GM12878 (cell line): Measurements from ENCODE around the gene CACNA1D. TPM values are rescaled to one million over a fixed set of nuclear protein-coding genes. Genes with fewer than 3 reads are reported as not detected.

Experiments
- ATAC-seq: fragments of 200-7000 bp; cut with Tn5 transposase; 3 replicates; pipeline ENCODE4 v1.9.1; 2020; ENCODE audit warnings: mild to moderate bottlenecking, moderate library complexity
- BruUV-seq: library from RNA; stranded (reverse); fragments of 400-500 nt; replicated peaks from 2 replicates; lab custom pipeline; 2021; lab: Mats Ljungman, UMichigan
- CTCF ChIA-PET: fragments of 300-600 bp; sonication (Branson Sonifier 250); formaldehyde crosslinking; extraction: SDS; loops from one replicate; lab custom pipeline; 2021; ENCODE audit warnings: inconsistent platforms; lab: Yijun Ruan, JAX
- POLR2A ChIA-PET: fragments of 350-600 bp; formaldehyde crosslinking; extraction: SDS; loops from one replicate; lab custom pipeline; 2021; ENCODE audit warnings: inconsistent platforms; lab: Charles Lee
- RAD21 ChIA-PET: fragments of 300-600 bp; sonication (Branson Sonifier 250); formaldehyde crosslinking; loops from one replicate; lab custom pipeline; 2023; ENCODE audit warnings: antibody characterized with exemption; ENCODE audit not compliant: unreplicated experiment; lab: Charles Lee
- SMC1A ChIA-PET: fragments of 300-600 bp; sonication (Branson Sonifier 250); formaldehyde crosslinking; loops from one replicate; lab custom pipeline; 2023; ENCODE audit not compliant: unreplicated experiment, uncharacterized antibody; lab: Charles Lee
- DNase-seq: peaks from one replicate; pipeline ENCODE4 v3.0.0-alpha.2; 2011; ENCODE audit warnings: low read depth, low spot score
- FAIRE-seq: peaks from 3 replicates; lab custom pipeline; 2011; peaks lifted over from hg19 to GRCh38; lab: Jason Lieb, UNC
- H2AFZ ChIP-seq: 2 replicates; pipeline ENCODE4 v1.6.0; 2011; ENCODE audit warnings: low read depth, low read length, control low read depth; ENCODE audit not compliant: control insufficient read depth
- H3K27ac ChIP-seq: 2 replicates; pipeline ENCODE4 v1.5.1; 2011; ENCODE audit warnings: control low read depth; ENCODE audit not compliant: control insufficient read depth, insufficient read depth
- H3K27me3 ChIP-seq, 2 experiments: replicated peaks in 1 of 2; 2 replicates each; pipeline versions ENCODE4 v1.6.0 to v1.6.1; 2011; ENCODE audit warnings: low read length in 1 of 2; ENCODE audit not compliant: control insufficient read depth in 2 of 2, insufficient read depth in 2 of 2
- H3K36me3 ChIP-seq, 2 experiments: 2 replicates each; pipeline ENCODE4 v1.5.1; 2011; ENCODE audit warnings: low read length in 1 of 2; ENCODE audit not compliant: control insufficient read depth in 2 of 2, insufficient read depth in 2 of 2
- H3K4me1 ChIP-seq: 2 replicates; pipeline ENCODE4 v1.6.1; 2011; ENCODE audit warnings: mild to moderate bottlenecking, low read length, moderate library complexity, mixed read lengths; ENCODE audit not compliant: control insufficient read depth, insufficient read depth
- H3K4me2 ChIP-seq: 2 replicates; pipeline ENCODE4 v1.6.0; 2011; ENCODE audit warnings: control low read depth; ENCODE audit not compliant: control insufficient read depth, insufficient read depth
- H3K4me3 ChIP-seq: fragments of 200-600 bp; sonication (generic); 2 replicates; pipeline ENCODE4 v1.5.1; 2016
- H3K79me2 ChIP-seq: 2 replicates; pipeline ENCODE4 v1.6.0; 2011; ENCODE audit warnings: low read length; ENCODE audit not compliant: control insufficient read depth, insufficient read depth
- H3K9ac ChIP-seq: 2 replicates; pipeline ENCODE4 v1.8.0; 2011; ENCODE audit warnings: low read length, control low read depth, mixed read lengths; ENCODE audit not compliant: control insufficient read depth, insufficient read depth
- H3K9me3 ChIP-seq: replicated peaks from 3 replicates; pipeline ENCODE4 v1.5.1; 2011; ENCODE audit warnings: mild to moderate bottlenecking, low read length; ENCODE audit not compliant: control insufficient read depth, insufficient read depth
- H4K20me1 ChIP-seq: 2 replicates; pipeline ENCODE4 v1.6.0; 2011; ENCODE audit not compliant: control insufficient read depth, insufficient read depth
- ASH2L ChIP-seq: fragments of 300-600, 200-600 bp; sonication (generic); IDR thresholded peaks from 2 replicates; pipeline ENCODE4 v1.6.1; 2017; ENCODE audit warnings: low read depth, mild to moderate bottlenecking, borderline replicate concordance
- BMI1 ChIP-seq: fragments of 450-650 bp; IDR thresholded peaks from 2 replicates; pipeline ENCODE4 v1.6.1; 2016; ENCODE audit warnings: mild to moderate bottlenecking, moderate library complexity, borderline replicate concordance
- CUX1 ChIP-seq: IDR thresholded peaks from 2 replicates; pipeline ENCODE4 v1.6.1; 2012; ENCODE audit warnings: improper control_type of control experiment, low read depth, low read length; ENCODE audit not compliant: insufficient replicate concordance
- ELK1 ChIP-seq: IDR thresholded peaks from 2 replicates; pipeline ENCODE4 v1.6.1; 2012; ENCODE audit warnings: low read depth, low read length, improper control_type of control experiment
- IRF3 ChIP-seq: fragments of 450-650 bp; IDR thresholded peaks from 2 replicates; pipeline ENCODE4 v1.6.1; 2014; ENCODE audit warnings: mild to moderate bottlenecking
- MYB ChIP-seq: fragments of 150-350 bp; IDR thresholded peaks from 2 replicates; pipeline ENCODE4 v1.6.1; 2014; ENCODE audit warnings: mild to moderate bottlenecking, low read depth, low read length, borderline replicate concordance
- NRF1 ChIP-seq: conservative IDR thresholded peaks from 2 replicates; pipeline ENCODE4 v1.6.1; 2011; ENCODE audit warnings: mild to moderate bottlenecking, low read depth, low read length, improper control_type of control experiment
- RUNX3 ChIP-seq: IDR thresholded peaks from 2 replicates; pipeline ENCODE4 v1.6.1; 2012; ENCODE audit warnings: low read length, inconsistent platforms
- SKIL ChIP-seq: fragments of 450-650 bp; IDR thresholded peaks from 2 replicates; pipeline ENCODE4 v1.6.1; 2017; ENCODE audit warnings: mild to moderate bottlenecking, low read depth, inconsistent platforms; ENCODE audit not compliant: poor library complexity, severe bottlenecking
- SMAD5 ChIP-seq: IDR thresholded peaks from 2 replicates; pipeline ENCODE4 v1.6.1; 2016; ENCODE audit warnings: antibody characterized with exemption, low read depth
- SUZ12 ChIP-seq: fragments of 200-600 bp; sonication (generic); IDR thresholded peaks from one replicate; pipeline ENCODE4 v1.6.1; 2018; ENCODE audit warnings: antibody characterized with exemption, mild to moderate bottlenecking; ENCODE audit not compliant: unreplicated experiment
- WGBS: methylation state at CpG from one replicate; pipeline ENCODE4 v1.1.6; 2016; ENCODE audit warnings: low lambda C conversion rate; ENCODE audit not compliant: insufficient replicate concordance, insufficient coverage; ENCODE audit errors: missing lambda C conversion rate; 5-methylcytosine and 5-hydroxymethylcytosine counted together
- in situ Hi-C: fragments of 300-500 bp; cut with MboI; formaldehyde crosslinking; loops from 9 replicates; pipeline ENCODE4 v1.14.3; 2018; ENCODE audit warnings: mixed read lengths
- intact Hi-C: fragments of 100-400 bp; cut with micrococcal nuclease; formaldehyde crosslinking; loops from one replicate; pipeline ENCODE4 v1.14.2; 2022; ENCODE audit not compliant: unreplicated experiment
- polyA plus RNA-seq, 11 experiments: library from polyadenylated mRNA; depleted of rRNA in 4 of 11; unstranded in 6 of 11; stranded (reverse) in 5 of 11; fragments of >200 nt; fragmentation: Nextera tagmentation in 4 of 11; fragmentation: Illumina TruSeq in 1 of 11; extraction: Ambion mirVana in 4 of 11; extraction: Trizol in 1 of 11; gene quantifications; 1 replicate in 1 of 11; 2 replicates in 10 of 11; pipeline versions ENCODE4 v1.2.1 to v1.2.3, GENCODE V29; 2011 to 2016; ENCODE audit warnings: inconsistent platforms in 2 of 11, missing spikeins in 2 of 11, low read depth in 1 of 11
- total RNA-seq, 4 experiments: library from RNA; depleted of rRNA in 3 of 4; stranded (reverse); fragments of >200 nt in 3 of 4; fragmentation: Illumina TruSeq in 1 of 4; extraction: Trizol in 1 of 4; gene quantifications; 2 replicates each; pipeline versions ENCODE4 v1.2.1 to v1.2.3, GENCODE V29; 2013 to 2021

The CACNA1D gene
- total and polyA plus RNA-seq, 10 of the 15 experiments (the other 5 are each of a cell fraction or from before 2014, with no cell fraction given), result 0.21 to 24.4 (median 1.6) TPM

GRCh38 chr3:53787016-53787415 lies 292.6 kb downstream of the CACNA1D start:
- Histone ChIP-seq H3K9me3 (no peaks in the 10 kb centered on the region), H3K27ac (no peak overlapping the region), H3K9ac (no peak overlapping the region), H3K4me3 (no peak overlapping the region), H3K27me3 (no peaks in the 10 kb centered on the region), H3K36me3 (no peaks in the 10 kb centered on the region), H3K4me2 (no peak overlapping the region), H3K4me1 (no peaks in the 10 kb centered on the region), H4K20me1 (no peaks in the 10 kb centered on the region), H2AFZ (no peak overlapping the region), H3K79me2 (no peaks in the 10 kb centered on the region)
- in situ Hi-C loops (no loop called here), intact Hi-C loops (no loop called here)
- ChIA-PET RAD21 (interaction anchor here (0.6 kb wide), 1 partner anchor 20 kb away, joined by 3 read pairs; no protein-coding TSS in a partner anchor), SMC1A (no interaction called here), POLR2A (interaction anchor here (0.5 to 1.4 kb wide), 3 partner anchors 12 to 80 kb away, joined by 3 read pairs; no protein-coding TSS in a partner anchor), CTCF (interaction anchor here (0.6 kb wide), 1 partner anchor 130 kb away, joined by 3 read pairs; no protein-coding TSS in a partner anchor)
- BruUV-seq, result no TSS peak
- WGBS, result 69% methylated on average over 9 of the region's 9 CpGs
- ATAC-seq (no peak), FAIRE-seq (no peak), DNase-seq (no peak)
- no peak for TF ChIP-seq MYB
- TF ChIP-seq ASH2L, result no peak
- TF ChIP-seq SKIL, result no peak
- TF ChIP-seq CUX1, result no peak
- no peak for TF ChIP-seq SUZ12
- no peak for TF ChIP-seq NRF1
- TF ChIP-seq SMAD5, result no peak
- no peak for TF ChIP-seq BMI1
- TF ChIP-seq ELK1, result no peak
- no peak for TF ChIP-seq IRF3
- TF ChIP-seq RUNX3, result no peak
